UCSD-AML1 (cell line): Measurements from ENCODE around the gene MKI67.
A peak's percentile ranks its signal among the peaks of the same experiment; 100 is the strongest.
"Not testable (repeated sequence)": the region's sequence is repeated elsewhere in the genome, so short reads cannot be mapped to it uniquely, and the experiment has no call there.

ENCODE experiments used
- DNase-seq: peaks from one replicate; lab custom pipeline; 2025; ENCODE audit not compliant: unreplicated experiment; lab: John Stamatoyannopoulos, UW

MKI67 gene, protein sequence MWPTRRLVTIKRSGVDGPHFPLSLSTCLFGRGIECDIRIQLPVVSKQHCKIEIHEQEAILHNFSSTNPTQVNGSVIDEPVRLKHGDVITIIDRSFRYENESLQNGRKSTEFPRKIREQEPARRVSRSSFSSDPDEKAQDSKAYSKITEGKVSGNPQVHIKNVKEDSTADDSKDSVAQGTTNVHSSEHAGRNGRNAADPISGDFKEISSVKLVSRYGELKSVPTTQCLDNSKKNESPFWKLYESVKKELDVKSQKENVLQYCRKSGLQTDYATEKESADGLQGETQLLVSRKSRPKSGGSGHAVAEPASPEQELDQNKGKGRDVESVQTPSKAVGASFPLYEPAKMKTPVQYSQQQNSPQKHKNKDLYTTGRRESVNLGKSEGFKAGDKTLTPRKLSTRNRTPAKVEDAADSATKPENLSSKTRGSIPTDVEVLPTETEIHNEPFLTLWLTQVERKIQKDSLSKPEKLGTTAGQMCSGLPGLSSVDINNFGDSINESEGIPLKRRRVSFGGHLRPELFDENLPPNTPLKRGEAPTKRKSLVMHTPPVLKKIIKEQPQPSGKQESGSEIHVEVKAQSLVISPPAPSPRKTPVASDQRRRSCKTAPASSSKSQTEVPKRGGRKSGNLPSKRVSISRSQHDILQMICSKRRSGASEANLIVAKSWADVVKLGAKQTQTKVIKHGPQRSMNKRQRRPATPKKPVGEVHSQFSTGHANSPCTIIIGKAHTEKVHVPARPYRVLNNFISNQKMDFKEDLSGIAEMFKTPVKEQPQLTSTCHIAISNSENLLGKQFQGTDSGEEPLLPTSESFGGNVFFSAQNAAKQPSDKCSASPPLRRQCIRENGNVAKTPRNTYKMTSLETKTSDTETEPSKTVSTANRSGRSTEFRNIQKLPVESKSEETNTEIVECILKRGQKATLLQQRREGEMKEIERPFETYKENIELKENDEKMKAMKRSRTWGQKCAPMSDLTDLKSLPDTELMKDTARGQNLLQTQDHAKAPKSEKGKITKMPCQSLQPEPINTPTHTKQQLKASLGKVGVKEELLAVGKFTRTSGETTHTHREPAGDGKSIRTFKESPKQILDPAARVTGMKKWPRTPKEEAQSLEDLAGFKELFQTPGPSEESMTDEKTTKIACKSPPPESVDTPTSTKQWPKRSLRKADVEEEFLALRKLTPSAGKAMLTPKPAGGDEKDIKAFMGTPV (N-terminal part only)

DNA sequence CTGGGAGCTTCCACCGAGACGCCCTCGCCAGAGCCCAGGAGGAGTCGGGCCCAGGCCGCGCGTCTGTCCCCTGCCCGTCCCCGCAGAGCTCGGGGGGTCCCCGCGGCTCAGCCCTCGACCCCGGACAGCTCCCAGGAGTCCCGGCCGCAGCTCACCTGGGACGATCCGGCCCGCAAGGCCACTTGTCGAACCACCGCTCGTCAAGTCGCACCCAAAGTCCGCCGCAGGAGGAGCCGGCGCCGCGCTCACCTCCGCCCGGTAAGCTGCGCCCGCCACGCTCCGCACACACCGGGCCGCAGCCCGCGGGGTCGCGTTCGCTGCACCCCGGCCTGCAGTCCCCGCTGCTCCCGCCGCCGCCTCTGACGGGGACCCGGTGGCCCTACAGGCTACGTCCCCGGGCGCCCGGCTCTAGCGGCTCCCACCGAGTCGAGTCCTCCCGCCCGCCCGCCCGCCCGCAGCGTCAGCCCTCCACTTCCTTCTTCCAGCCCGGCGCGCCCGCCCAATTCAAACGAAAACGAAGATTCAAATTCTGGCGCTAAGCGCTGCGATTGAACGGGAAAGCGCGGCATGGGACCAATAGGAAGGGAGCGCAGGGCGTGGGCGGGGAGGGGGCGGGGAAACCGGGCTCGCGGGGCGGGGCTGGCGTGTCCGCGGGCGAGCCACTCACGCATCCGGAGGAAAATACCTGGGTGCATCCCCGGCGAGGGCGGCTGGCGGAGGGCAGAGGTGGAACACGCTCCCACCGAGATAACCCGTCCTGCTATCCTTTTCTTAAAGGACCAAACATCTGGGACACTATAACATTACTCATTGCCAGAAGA is at the start of gene MKI67:
MKI67 (minus strand) TSS at position 480 of the 821 bp plus-strand sequence. CDS start 756 bp downstream, outside the sequence.
- DNase-seq: peak; percentile 86

DNA sequence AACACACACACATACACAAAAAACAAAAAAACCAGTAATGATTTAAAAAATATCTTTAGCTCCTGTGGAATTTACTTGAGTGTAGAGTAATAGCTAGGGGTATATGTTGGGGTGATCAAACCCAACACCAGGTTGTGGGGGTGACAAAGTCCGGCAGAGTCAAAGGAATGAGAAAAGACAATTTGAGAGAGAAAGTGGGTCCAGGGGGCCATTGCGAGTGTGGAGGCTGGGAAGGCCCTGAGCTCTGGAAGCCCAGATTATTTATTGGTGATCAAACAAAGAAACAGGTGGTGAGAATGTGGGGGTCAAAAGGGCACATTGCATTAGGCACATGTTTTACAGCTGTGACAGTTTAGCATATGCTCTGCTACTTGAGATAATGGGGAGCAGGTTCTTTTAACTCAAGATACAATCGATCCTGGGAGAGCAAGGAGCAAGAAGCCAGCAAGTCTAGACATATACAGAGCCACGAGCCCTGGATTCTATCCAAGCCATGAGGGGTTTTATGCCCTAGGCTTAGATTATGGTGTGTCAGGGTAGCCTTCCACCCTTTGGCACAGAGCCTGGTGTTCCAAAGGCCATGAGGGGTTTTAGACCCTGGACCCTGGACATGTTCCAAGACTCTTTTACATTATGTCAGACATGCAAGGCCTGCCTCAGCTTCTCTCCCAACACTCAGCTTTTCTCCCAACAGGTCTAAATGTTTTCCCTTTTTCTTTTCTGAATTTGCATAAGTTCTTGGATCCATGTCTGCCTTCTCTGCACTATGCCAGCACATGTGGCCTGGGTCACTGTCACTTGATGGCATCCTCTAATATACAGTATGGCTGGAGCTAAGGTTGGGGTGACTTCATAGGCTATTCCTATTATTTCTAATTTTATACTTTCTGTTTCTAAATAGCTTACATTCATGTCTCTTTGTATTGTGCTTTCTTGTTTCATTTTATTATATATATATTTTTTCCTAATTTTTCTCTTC is 48.6 kb upstream of the MKI67 start:
- no peak for DNase-seq

- DNase-seq: no peak
Observed at GRCh38 chr10:128173386-128173785, 47.2 kb upstream of the MKI67 start.

- DNase-seq: no peak
Observed at GRCh38 chr10:128172756-128173155, 46.5 kb upstream of the MKI67 start.

DNA sequence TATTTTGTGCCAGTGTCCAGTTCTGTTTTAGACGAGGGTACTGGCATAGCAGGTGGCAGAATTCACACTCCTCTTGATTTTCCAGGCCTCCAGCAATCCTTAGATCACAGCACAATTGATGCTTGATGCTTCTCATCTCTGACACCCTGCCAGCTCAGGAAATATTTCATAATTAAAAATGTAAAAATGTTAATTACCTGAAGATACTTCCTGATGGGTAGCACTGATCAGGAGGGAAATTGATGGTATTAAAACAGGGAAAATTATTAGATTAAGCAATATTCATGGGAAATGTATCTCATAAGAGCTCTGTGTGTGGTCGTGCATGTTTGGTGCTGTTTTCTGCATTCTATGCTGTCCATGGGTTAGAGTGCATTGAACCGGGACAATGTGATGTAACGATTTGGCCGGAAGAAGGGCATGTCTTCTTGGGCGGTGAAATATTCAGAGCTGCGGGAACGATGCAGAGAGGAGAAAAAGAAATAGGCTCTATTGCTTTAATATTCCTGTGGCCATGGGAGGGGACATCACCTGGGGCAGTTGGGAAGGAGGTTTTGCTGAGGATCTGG is 43.7 kb upstream of the MKI67 start:
- DNase-seq: no peak

GRCh38 chr10:128167926-128168520 is 41.8 kb upstream of the MKI67 start:
- no peak for DNase-seq

- DNase-seq: not testable (repeated sequence)
Observed at GRCh38 chr10:128167123-128167522, 40.9 kb upstream of the MKI67 start.

- DNase-seq: no peak
Observed at GRCh38 chr10:128166151-128166550, 39.9 kb upstream of the MKI67 start.

- no peak for DNase-seq
Observed at GRCh38 chr10:128165536-128165935, 39.3 kb upstream of the MKI67 start.

DNA sequence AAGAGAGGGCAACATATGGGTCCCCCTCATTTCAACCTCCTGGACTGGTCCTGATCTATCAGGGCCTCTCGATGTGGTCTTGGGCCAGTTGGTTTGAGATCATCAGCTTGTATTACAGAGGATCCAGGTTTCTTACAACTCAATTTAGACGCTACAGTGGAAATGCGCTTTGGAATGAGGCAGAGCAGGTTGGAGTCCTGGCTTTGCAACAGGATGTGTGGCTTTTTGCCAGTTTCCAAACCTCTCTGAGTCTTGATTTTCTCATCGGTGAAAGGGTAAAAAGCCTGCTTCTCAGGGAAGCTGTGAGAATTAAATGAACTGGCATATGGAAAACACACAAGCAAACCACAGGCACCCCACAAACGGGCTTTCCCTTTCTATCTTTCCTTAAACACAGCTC is 37.5 kb upstream of the MKI67 start:
- no peak for DNase-seq

- no peak for DNase-seq
Observed at GRCh38 chr10:128161031-128161430, 34.8 kb upstream of the MKI67 start.

DNA sequence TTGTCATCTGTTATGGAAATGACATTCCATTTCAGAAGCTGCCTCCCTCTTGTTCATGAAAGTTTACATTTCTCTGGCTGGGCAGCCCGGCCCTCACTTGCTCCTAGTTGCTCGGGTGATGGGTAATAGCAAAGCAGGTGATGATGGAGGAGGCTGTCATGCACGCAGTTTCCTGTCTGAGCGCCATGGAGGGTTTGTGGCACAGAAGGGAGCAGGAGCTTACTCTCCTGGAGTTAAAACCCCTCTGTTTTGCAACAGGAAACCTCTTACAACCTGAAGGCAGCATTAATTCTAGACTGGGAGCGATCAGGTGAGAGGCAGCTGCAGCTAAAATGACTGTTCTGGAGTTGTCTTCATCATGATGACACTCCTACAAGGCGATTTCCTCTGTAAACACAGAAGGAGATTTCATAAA is 34.1 kb upstream of the MKI67 start:
- DNase-seq: no peak

DNA sequence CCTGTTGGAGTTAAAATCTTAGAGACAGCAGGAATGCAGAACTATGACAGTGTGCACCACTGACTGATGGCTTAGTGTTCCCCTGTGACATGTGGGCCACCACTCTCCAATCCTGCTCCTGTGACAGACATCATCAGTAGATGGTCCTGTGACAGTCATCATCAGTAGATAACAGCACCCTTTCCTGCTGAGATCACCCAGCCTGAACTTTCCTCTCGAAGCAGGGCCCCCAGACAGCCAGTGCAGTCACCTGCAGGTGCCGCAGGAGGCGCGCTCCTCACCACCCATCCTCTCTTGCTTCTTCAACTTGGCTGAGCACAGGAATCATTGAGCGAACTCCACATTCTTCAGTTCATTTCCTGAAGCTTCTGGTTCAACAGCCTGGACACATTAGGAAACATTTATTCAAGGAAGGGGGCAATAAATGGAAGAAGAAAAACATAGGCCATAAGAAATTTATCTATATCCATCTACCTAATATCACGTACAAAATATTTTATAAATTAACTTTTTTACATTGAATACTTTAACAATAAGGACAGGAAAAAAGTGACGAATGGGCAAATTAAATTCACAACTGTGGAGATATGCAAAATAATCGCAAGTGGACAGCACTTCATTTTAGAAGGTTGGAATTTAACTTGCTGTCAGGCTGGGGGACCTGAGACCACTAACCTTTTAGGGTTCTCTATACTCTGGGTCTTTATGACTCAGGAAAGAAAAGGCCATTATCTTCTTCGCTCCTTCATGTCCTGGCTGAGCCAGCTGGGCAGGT is 32.0 kb upstream of the MKI67 start:
- DNase-seq: no peak

GRCh38 chr10:128156999-128157755 is 31.0 kb upstream of the MKI67 start:
- DNase-seq: no peak

GRCh38 chr10:128152741-128153580 is 26.7 kb upstream of the MKI67 start:
- DNase-seq: no peak

DNA sequence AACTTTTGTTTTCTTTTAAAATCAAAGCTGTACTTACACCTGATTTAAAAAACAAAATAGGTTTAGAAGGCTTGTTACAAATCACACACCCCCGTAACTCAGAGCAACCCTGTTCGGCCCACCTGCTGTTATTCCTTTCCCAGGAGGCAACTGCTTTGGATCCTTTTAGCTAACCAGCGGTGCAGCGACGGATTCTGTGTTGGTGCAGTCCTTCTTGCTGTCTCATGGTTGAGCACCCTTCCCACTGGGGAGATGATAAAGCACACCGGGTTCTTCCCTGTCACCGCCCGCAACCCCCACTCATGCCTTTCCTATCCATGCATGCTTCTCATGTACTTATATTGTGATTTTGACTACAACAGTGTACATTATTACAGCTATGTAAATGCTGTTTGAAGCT is 24.8 kb upstream of the MKI67 start:
- no peak for DNase-seq
